Adipocyte (in vitro differentiated cells): ENCODE measurements around the gene CCDC70.
A peak's percentile ranks its signal among the peaks of the same experiment; 100 is the strongest.

Experiments used
- DNase-seq: peaks from one replicate; pipeline ENCODE4 v3.0.0-alpha.2; 2015; ENCODE audit warnings: low read depth
- H3K27me3 ChIP-seq: replicated peaks from 2 replicates; pipeline ENCODE4 v1.7.0; 2013; ENCODE audit warnings: mild to moderate bottlenecking, low read length, moderate library complexity; ENCODE audit not compliant: control insufficient read depth, insufficient read depth
- H3K36me3 ChIP-seq: 2 replicates; pipeline ENCODE4 v1.7.0; 2013; ENCODE audit warnings: low read length, mild to moderate bottlenecking, moderate library complexity; ENCODE audit not compliant: control insufficient read depth, insufficient read depth, severe bottlenecking
- H3K4me1 ChIP-seq: 2 replicates; pipeline ENCODE4 v1.7.0; 2013; ENCODE audit warnings: mild to moderate bottlenecking, low read length, moderate library complexity; ENCODE audit not compliant: control insufficient read depth, insufficient read depth
- H3K4me3 ChIP-seq: 2 replicates; pipeline ENCODE4 v1.7.0; 2013; ENCODE audit warnings: mild to moderate bottlenecking, low read length, moderate library complexity
- H3K9ac ChIP-seq: 2 replicates; pipeline ENCODE4 v1.7.0; 2013; ENCODE audit warnings: mild to moderate bottlenecking, low read length, moderate library complexity
- H3K9me3 ChIP-seq: 2 replicates; pipeline ENCODE4 v1.7.0; 2013; ENCODE audit warnings: mild to moderate bottlenecking, low read length, moderate library complexity; ENCODE audit not compliant: control insufficient read depth

CCDC70 gene

DNA sequence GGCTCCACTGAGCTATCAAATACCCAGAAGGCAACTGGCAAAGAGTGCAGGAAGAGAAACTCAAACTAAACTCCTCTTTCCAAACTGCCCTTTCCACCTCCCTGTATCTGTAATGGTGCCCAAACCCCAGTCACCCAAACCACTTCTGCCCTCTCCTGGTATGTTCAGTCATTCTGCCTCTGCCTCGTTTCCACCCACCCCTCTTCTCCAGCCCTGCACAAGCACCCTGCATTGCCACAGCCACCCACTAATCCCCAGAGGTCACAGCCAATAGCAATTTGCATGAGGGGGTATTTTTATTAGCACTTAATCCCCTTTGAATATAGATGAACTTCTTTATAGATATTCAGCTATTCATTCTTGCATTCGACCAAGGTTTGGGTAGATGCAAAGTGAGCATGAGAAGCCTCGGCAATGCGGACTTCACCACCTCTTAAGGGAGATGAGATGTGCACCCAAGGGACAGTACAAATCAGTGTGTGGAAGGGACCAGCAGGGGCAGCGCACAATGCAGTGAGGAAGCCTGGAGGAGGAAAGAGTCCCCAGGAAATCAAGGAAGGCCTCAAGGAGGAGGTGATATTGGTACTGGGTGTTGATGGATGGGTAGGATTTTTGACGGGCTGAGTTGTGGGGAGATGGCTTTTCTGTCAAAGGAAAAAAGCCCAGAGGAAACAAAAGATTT, 29.2 kb upstream of the CCDC70 start:
- DNase-seq: peak; percentile 59
- no peaks in the 10 kb centered on the region for H3K9me3 ChIP-seq
- H3K4me1 ChIP-seq: peaks cover 3% of the 10 kb centered on the region
- no peak overlapping the region for H3K4me3 ChIP-seq
- no peaks in the 10 kb centered on the region for H3K36me3 ChIP-seq
- peaks cover 43% of the 10 kb centered on the region for H3K27me3 ChIP-seq
- H3K9ac ChIP-seq: peak overlapping the region; percentile 6

DNA sequence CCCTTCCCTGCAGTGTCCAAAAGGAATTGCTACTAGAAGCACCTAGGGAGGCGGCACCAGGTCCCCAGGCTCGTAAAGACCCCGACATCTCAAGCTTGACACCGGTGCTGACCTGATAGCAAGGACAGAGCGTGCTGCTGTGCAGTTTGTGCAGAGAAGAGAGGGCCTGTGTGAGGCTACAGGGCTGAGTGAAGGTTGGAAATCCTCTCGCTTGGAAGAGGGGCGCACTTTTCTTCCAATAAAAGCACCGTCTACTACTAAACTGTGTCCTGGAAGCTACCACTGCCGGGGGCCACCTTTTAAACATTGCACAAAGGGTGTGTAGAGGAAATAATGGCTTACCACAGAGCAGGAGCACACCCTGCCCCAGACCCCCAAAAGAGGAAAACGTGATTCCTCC, 27.8 kb upstream of the CCDC70 start:
- peaks cover 32% of the 10 kb centered on the region for H3K27me3 ChIP-seq
- H3K9ac ChIP-seq: no peak overlapping the region
- H3K4me1 ChIP-seq: peaks cover 12% of the 10 kb centered on the region
- H3K4me3 ChIP-seq: no peak overlapping the region
- DNase-seq: no peak
- H3K9me3 ChIP-seq: no peaks in the 10 kb centered on the region
- no peaks in the 10 kb centered on the region for H3K36me3 ChIP-seq

DNA sequence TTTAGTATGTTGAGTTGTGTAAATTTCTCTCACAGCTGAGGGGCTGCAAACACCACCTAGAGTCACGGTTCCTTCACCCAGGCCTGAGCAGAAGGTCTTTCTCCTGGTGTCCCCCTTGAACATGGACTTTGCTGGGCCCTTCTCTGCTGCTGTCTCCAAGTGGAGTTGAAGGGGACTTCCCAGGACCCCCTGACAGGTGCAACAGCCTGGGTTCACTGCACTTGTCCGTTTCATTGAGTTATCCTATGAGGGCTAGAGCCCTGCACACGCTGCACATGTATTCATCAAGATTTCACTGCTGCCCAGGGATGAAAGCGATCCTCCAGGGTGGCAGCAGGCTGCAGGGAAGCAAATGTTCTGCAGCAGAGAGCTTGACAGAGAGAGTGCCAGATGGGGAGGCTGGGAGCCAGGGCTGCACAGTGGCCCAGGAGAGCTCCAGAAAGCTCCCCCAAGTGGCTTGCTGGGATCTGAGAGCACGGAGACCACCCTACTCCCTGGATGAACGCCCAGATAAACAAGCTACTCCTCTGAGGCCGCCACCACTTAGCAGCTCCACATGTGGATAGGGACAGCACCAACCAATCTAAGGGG, 27.1 kb upstream of the CCDC70 start:
- H3K4me1 ChIP-seq: peaks cover 12% of the 10 kb centered on the region
- H3K27me3 ChIP-seq: peaks cover 25% of the 10 kb centered on the region
- H3K4me3 ChIP-seq: no peak overlapping the region
- no peak overlapping the region for H3K9ac ChIP-seq
- H3K9me3 ChIP-seq: no peaks in the 10 kb centered on the region
- no peak for DNase-seq
- no peaks in the 10 kb centered on the region for H3K36me3 ChIP-seq

DNA sequence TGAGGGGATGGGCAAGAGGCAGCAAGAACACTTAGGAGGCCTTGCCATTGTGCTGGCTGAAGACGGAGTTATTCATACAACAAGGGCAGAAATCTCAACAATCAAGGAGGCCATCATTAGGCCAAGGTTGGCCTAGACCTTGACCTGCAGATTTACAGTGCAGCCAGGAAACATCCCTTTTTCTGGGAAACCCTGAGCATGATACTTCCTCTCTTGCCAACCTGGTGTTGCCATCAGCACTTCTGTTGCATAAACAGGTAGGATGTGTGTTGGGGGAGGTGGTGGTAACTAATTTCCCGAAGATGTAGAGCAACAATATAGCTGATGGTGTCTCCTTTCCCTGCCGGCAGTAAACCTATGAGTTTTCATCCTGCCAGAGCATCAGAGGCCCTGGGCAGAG, 24.8 kb upstream of the CCDC70 start:
- Histone ChIP-seq H3K27me3 (peaks cover 29% of the 10 kb centered on the region), H3K9ac (no peak overlapping the region), H3K4me3 (no peak overlapping the region), H3K36me3 (no peaks in the 10 kb centered on the region), H3K9me3 (no peaks in the 10 kb centered on the region), H3K4me1 (peaks cover 12% of the 10 kb centered on the region)
- DNase-seq: no peak

DNA sequence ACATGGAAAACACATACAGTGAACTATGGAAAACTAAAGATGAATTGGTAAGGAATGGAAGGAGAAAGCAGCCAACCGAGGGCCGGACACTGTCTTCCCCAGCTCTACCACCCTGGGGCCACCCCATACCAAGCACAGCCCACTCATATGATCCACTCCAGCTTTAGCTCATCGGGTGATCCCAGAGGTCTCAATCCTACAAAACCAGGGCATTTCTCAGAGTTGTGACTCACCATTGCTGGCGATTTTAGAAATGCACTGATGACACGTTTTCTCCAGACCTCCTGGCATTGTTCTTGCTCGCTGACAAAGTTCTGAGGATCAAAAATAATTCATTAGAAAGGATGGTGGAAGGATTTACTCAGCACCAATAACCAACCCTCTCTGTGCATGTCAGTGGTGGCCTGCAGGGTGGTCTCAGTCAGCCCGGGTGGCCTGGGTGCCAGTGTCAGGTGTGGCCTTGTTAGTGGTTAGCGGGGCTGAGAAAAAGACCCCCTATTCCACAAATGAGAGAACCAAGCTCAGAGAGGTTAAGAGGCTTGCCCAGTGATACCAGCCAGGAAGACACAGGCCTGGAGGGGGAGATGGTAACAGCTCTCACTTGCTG, 23.4 kb upstream of the CCDC70 start:
- DNase-seq: peak; percentile 55
- Histone ChIP-seq H3K27me3 (peaks cover 21% of the 10 kb centered on the region), H3K4me1 (peaks cover 10% of the 10 kb centered on the region), H3K9ac (no peak overlapping the region), H3K36me3 (no peaks in the 10 kb centered on the region), H3K4me3 (no peak overlapping the region), H3K9me3 (no peaks in the 10 kb centered on the region)

DNA sequence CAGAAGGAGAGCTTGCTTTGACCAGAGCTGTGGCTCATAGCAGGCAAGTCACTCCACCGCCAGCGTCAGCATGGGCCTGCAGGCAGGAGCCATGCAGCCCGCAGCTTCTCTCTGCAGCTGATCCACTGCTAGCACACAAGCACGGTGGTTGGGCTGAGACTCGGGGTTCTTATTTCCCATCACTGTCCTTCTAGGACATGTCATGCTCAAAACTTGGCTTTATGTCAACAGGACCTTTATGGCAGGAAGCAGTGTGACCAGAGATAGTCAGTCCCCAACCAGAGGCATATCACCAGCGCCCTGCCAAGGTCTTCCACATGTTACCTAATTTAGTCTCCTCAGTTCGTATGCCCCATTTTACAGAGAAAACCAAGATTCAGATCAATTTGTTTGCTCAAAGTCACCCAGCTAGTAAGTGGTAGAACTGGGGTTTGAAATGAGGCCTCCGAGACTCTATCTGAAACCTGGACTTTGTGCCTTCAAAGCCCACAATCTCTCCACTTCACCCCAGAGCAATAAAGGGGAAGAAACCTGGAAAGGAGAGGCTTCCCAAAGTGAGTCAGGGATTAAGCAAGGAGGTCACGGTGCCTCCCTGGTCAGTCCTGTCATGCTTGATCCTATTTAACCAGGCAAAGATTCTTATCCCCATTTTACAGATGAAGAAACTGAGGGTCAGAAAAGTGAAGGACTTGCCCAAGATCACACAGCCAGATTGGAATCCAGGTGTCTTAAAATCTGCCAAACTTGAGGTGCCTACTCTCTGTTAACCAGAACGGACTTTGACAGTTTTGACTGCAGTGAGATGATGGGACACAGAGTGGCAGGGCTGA, 21.8 kb upstream of the CCDC70 start:
- no peak overlapping the region for H3K4me3 ChIP-seq
- DNase-seq: no peak

DNA sequence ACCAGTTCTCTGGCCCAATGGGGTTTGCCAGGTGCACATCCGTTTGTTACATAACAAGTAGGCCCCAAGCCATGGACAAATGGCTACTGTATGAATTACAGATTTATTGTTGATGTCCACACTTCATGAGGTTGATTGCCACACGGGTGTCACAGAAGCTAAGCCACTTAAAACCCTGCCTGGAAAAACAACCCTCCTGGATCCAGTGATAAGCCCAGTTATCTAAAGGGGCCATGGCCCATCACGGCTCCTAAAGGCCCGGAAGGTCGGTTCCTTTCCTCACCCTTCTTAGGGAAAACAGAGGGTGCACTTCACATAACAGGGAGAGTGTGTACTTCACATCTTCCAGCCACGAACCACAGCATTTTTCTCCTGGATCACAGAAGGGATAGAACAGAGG, 20.9 kb upstream of the CCDC70 start:
- no peak for DNase-seq
- Histone ChIP-seq H3K36me3 (no peaks in the 10 kb centered on the region), H3K4me3 (no peak overlapping the region), H3K9me3 (no peaks in the 10 kb centered on the region), H3K27me3 (peaks cover 17% of the 10 kb centered on the region), H3K4me1 (peaks cover 10% of the 10 kb centered on the region), H3K9ac (no peak overlapping the region)

More for the DNA sequence above, 21.8 kb upstream of the CCDC70 start:
- Histone ChIP-seq H3K4me1 (peaks cover 10% of the 10 kb centered on the region), H3K9me3 (no peaks in the 10 kb centered on the region), H3K27me3 (peaks cover 17% of the 10 kb centered on the region), H3K9ac (no peak overlapping the region), H3K36me3 (no peaks in the 10 kb centered on the region)

DNA sequence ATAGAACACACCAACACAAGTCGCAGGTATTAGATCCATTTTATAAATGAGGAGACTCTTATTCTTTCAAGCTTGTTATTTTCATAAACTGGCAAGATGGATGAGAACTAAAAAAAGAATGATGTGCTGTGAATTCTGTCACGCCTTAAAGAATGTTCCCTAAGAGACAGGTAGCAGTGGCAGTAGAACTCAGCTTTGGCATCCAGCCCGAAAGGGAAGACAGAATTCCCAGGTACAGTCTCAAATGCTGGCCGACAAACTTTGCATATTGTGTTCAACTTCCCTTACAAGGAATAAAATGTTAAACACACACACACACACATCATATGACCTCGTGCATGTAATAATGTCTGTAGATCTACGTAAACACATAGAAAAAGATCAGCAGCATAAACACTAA, 20.0 kb upstream of the CCDC70 start:
- Histone ChIP-seq H3K36me3 (no peaks in the 10 kb centered on the region), H3K4me1 (peaks cover 10% of the 10 kb centered on the region), H3K9me3 (no peaks in the 10 kb centered on the region), H3K27me3 (peaks cover 17% of the 10 kb centered on the region), H3K9ac (no peak overlapping the region), H3K4me3 (no peak overlapping the region)
- no peak for DNase-seq

DNA sequence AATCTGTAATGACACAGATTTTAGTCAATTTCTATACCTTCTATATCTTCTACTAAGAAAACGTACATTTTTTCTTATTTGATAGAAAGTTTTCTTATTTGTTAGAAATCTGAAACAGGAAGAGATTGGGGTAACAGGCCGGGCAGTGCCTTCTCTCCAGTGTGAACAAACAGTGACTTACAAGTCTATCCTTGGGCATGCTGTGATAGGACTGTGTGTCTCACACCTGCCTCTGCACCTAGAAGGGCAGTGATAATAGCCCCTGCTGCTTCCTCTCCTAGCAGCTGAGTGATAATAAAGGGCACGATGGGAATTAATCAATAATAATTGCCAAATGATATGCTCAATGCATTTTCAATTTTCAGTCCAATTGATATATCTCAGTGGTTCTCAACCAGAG, 18.2 kb upstream of the CCDC70 start:
- H3K27me3 ChIP-seq: peaks cover 17% of the 10 kb centered on the region
- no peak for DNase-seq
- no peak overlapping the region for H3K4me3 ChIP-seq
- H3K4me1 ChIP-seq: peaks cover 4% of the 10 kb centered on the region
- H3K9ac ChIP-seq: no peak overlapping the region
- no peaks in the 10 kb centered on the region for H3K36me3 ChIP-seq
- H3K9me3 ChIP-seq: no peaks in the 10 kb centered on the region

DNA sequence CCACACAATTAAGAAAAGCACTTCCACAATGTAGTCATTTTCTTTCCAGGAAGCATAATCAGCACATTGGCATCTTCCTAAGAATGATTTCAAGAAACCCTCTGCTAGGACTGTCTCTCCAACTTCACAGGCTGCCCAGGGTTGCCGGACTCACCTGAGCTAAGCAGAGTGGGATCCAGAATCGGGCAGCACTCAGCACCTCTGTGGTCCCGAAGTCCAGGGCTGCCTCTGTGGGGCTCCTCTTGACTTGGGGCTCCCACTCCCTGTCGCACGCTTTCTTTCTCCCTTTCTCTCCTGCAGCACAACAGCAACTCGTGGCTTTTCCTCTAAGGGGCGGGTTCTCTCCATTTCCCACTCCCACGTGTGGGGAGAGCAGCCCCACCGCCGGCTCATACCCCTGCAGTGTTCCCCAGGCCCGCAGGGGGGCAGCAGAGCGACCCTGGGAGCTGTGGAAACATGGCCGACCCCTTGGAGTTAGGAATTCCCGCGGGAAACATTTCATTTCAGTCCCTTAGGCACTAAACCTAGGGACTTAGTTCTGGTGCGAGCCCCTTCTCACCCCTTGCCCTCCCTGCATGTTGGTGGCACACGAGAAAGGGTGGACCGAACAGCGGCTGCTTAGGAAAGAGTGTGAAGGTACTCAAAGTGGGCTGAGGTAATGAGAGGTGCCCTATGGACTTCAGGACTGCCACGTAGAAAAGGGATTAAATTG, 16.8 kb upstream of the CCDC70 start, which contains the start of gene TMEM272:
TMEM272 (minus strand) TSS at position 316 of the 712 bp plus-strand sequence. CDS start 6,647 bp downstream, outside the sequence.
- Histone ChIP-seq H3K4me3 (no peak within 1 kb of the TSS), H3K36me3 (no peaks in the 10 kb centered on the region), H3K4me1 (no peaks in the 10 kb centered on the region), H3K9me3 (no peaks in the 10 kb centered on the region), H3K9ac (no peak within 1 kb of the TSS), H3K27me3 (peaks cover 17% of the 10 kb centered on the region)
- DNase-seq: peak; percentile 60
